ENCODE results near the gene WNT3A.

- no peak for TF ChIP-seq CTCF (conservative IDR thresholded peaks at IDR 0.05; ENCODE audit: low read length)
- TF ChIP-seq EZH2phosphoT487 (IDR thresholded peaks at IDR 0.05; ENCODE audit: borderline replicate concordance): no peak
Observed at GRCh38 chr1:228100822-228101613, 94.2 kb downstream of the WNT3A start.

Data from Loucy (cell line).